ENCODE data around the gene TRPV3.

GRCh38 chr17:3589784-3590183 lies 32.2 kb upstream of the TRPV3 start:
- TF ChIP-seq CTCF (conservative IDR thresholded peaks at IDR 0.05; ENCODE audit: low read depth, low read length) = no peak
- TF ChIP-seq EZH2 (IDR thresholded peaks at IDR 0.05; ENCODE audit: borderline replicate concordance, low read depth, low read length, poor library complexity, severe bottlenecking) = no peak
